ENCODE data around the gene ITGA3. TPM values are rescaled to one million over a fixed set of nuclear protein-coding genes. Genes with fewer than 3 reads are reported as not detected.

ITGA3 gene
- total RNA-seq, 1 experiment from 2014 or later = 22.5 TPM

DNA sequence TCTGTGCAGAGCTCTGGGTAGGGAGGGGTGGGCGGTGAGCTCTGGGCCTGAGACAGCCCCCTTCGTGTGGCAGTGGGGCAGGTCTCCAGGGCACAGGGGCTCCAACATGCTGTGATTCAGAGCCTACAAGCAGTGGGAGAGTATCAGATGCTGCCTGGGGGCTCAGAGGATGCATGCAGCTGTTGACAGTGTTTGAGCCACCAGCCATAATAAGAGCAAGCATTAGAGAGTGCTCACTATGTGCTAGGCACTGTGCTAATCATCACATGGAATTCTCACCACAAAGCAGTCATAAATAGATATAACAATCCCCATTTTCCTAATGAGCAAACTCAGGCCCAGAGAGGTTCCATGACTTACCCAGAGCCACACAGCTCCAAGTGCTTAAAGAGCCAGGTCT is 47.3 kb downstream of the ITGA3 start:
- Mint-ChIP-seq H3K4me3 (no peak overlapping the region), H3K4me1 (peaks cover 18 to 33% of the 10 kb centered on the region in 2 experiments), H3K27ac (no peak overlapping the region), H3K27me3 (ENCODE audit: low read depth) (no peaks in the 10 kb centered on the region), H3K36me3 (ENCODE audit: insufficient read depth in 1 of 3, low read depth in 3 of 3) (peaks cover 0 to 6% (median 4%) of the 10 kb centered on the region in 3 experiments; a peak in 5 of 7 replicates), H3K9me3 (no peaks in the 10 kb centered on the region)
- Histone ChIP-seq H3K27me3 (ENCODE audit: insufficient read depth, low read length) (no peaks in the 10 kb centered on the region), H2BK12ac (ENCODE audit: insufficient read length, low read depth, low read length) (no peak overlapping the region), H2BK5ac (ENCODE audit: insufficient read length, low read length) (no peak overlapping the region), H3K4me1 (ENCODE audit: insufficient read depth, low read length) (no peaks in the 10 kb centered on the region; the same call in 1 of the 2 replicates), H2AFZ (ENCODE audit: low read length) (no peak overlapping the region), H4K8ac (replicated peaks; ENCODE audit: insufficient read length, low read depth, low read length) (no peak overlapping the region), H3K23ac (ENCODE audit: insufficient read length, low read depth, low read length) (no peak overlapping the region), H2BK120ac (ENCODE audit: low read depth, low read length, poor library complexity, severe bottlenecking) (no peak overlapping the region), H4K5ac (ENCODE audit: insufficient read length, low read depth, low read length) (no peak overlapping the region), H3T11ph (ENCODE audit: low read length) (no peak overlapping the region), H2BK20ac (ENCODE audit: low read depth, low read length, poor library complexity, severe bottlenecking) (no peak overlapping the region), H3K18ac (ENCODE audit: insufficient read length, low read depth, low read length) (no peak overlapping the region), H3K9me3 (ENCODE audit: control insufficient read depth, low read depth, low read length) (no peaks in the 10 kb centered on the region), H3K14ac (ENCODE audit: insufficient read depth, low read length) (no peak overlapping the region), H3K27ac (ENCODE audit: insufficient read length, low read depth, low read length) (no peak overlapping the region), H3K79me2 (ENCODE audit: insufficient read depth, low read length) (no peaks in the 10 kb centered on the region), H3K4ac (ENCODE audit: low read depth, low read length) (no peak overlapping the region), H3K4me2 (ENCODE audit: insufficient read depth, insufficient read length, low read length) (no peak overlapping the region), H2BK15ac (ENCODE audit: low read depth, low read length) (no peak overlapping the region), H4K20me1 (ENCODE audit: control insufficient read depth, insufficient read depth, insufficient read length) (no peaks in the 10 kb centered on the region), H3K23me2 (ENCODE audit: insufficient read length, low read depth, low read length, poor library complexity, severe bottlenecking) (no peaks in the 10 kb centered on the region), H3K56ac (ENCODE audit: insufficient read length, low read depth, low read length) (no peak overlapping the region), H2AK5ac (ENCODE audit: insufficient read length, low read length) (no peak overlapping the region), H4K91ac (ENCODE audit: insufficient read length, low read depth, low read length) (no peak overlapping the region), H3K9ac (ENCODE audit: extremely low read depth, insufficient read length, low read length) (no peak overlapping the region), H3K79me1 (ENCODE audit: insufficient read depth, low read depth, low read length, poor library complexity, severe bottlenecking) (no peaks in the 10 kb centered on the region)
- DNase-seq = no peak
- no CpG with 5 or more reads among the region's 2 CpGs for WGBS (ENCODE audit: extremely low coverage, insufficient read length, low lambda C conversion rate)
- TF ChIP-seq, protein P1, sequence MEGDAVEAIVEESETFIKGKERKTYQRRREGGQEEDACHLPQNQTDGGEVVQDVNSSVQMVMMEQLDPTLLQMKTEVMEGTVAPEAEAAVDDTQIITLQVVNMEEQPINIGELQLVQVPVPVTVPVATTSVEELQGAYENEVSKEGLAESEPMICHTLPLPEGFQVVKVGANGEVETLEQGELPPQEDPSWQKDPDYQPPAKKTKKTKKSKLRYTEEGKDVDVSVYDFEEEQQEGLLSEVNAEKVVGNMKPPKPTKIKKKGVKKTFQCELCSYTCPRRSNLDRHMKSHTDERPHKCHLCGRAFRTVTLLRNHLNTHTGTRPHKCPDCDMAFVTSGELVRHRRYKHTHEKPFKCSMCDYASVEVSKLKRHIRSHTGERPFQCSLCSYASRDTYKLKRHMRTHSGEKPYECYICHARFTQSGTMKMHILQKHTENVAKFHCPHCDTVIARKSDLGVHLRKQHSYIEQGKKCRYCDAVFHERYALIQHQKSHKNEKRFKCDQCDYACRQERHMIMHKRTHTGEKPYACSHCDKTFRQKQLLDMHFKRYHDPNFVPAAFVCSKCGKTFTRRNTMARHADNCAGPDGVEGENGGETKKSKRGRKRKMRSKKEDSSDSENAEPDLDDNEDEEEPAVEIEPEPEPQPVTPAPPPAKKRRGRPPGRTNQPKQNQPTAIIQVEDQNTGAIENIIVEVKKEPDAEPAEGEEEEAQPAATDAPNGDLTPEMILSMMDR (conservative IDR thresholded peaks at IDR 0.05) = no peak
